HTERT RPE-1 (cell line): Measurements from ENCODE around the gene MXD3.

Experiments used
- in situ Hi-C: fragments of 300-500 bp; cut with MboI; formaldehyde crosslinking; loops from 4 replicates; pipeline ENCODE4 v1.14.3; 2020; ENCODE audit warnings: low sequenced_read_pairs

The MXD3 gene

GRCh38 chr5:177304392-177305119, 7.1 kb downstream of the MXD3 start:
- in situ Hi-C loops = no loop called here

GRCh38 chr5:177303925-177304391, 7.7 kb downstream of the MXD3 start:
- in situ Hi-C loops = no loop called here

GRCh38 chr5:177303121-177303924, 8.4 kb downstream of the MXD3 start, which contains the start of the genes PRELID1 and RAB24:
TSS of gene PRELID1 (plus strand) at chr5:177303799. CDS start at chr5:177303986, 187 bp downstream.
TSS of gene RAB24 (minus strand) at chr5:177303719. CDS start at chr5:177303288, 431 bp downstream.
- in situ Hi-C loops = no loop called here

- in situ Hi-C loops = no loop called here
Observed at GRCh38 chr5:177302354-177303110, 9.2 kb downstream of the MXD3 start.

- in situ Hi-C loops = no loop called here
Observed at GRCh38 chr5:177301503-177302165, 10.1 kb downstream of the MXD3 start.

- in situ Hi-C loops = no loop called here
Observed at GRCh38 chr5:177300951-177301350, 10.7 kb downstream of the MXD3 start.

- in situ Hi-C loops = no loop called here
Observed at GRCh38 chr5:177300236-177300880, 11.3 kb downstream of the MXD3 start.

GRCh38 chr5:177299697-177300096, 12.0 kb downstream of the MXD3 start:
- in situ Hi-C loops = no loop called here

- in situ Hi-C loops = no loop called here
Observed at GRCh38 chr5:177297922-177298321, 13.8 kb downstream of the MXD3 start.

GRCh38 chr5:177296581-177296980, 15.1 kb downstream of the MXD3 start:
- in situ Hi-C loops = no loop called here

- in situ Hi-C loops = no loop called here
Observed at GRCh38 chr5:177295924-177296323, 15.8 kb downstream of the MXD3 start.

GRCh38 chr5:177294632-177295031, 17.1 kb downstream of the MXD3 start:
- in situ Hi-C loops = no loop called here

GRCh38 chr5:177293819-177294581, 17.7 kb downstream of the MXD3 start:
- in situ Hi-C loops = no loop called here

GRCh38 chr5:177291735-177292134, 20.0 kb downstream of the MXD3 start:
- in situ Hi-C loops = no loop called here

- in situ Hi-C loops = no loop called here
Observed at GRCh38 chr5:177290816-177291596, 20.7 kb downstream of the MXD3 start.

GRCh38 chr5:177288191-177288590, 23.5 kb downstream of the MXD3 start:
- in situ Hi-C loops = no loop called here

GRCh38 chr5:177276886-177277285, 34.8 kb downstream of the MXD3 start:
- in situ Hi-C loops = no loop called here

- in situ Hi-C loops = no loop called here
Observed at GRCh38 chr5:177275883-177276282, 35.8 kb downstream of the MXD3 start.

GRCh38 chr5:177271113-177271512, 40.6 kb downstream of the MXD3 start:
- in situ Hi-C loops = no loop called here
